ENCODE measurements around the gene PDGFB.

PDGFB gene

GRCh38 chr22:39175353-39176142 is 69.2 kb downstream of the PDGFB start:
- peak in 1 of 2 experiments; percentile 57 for DNase-seq (ENCODE audit: low read depth in 1 of 2, low spot score in 1 of 2)
- no peak for TF ChIP-seq JUND (IDR thresholded peaks at IDR 0.05; ENCODE audit: low read depth)
- in situ Hi-C loops (cut with HindIII; ENCODE audit: low pct_unique_long_range_greater_than_20kb, low sequenced_read_pairs), result no loop called here

DNA sequence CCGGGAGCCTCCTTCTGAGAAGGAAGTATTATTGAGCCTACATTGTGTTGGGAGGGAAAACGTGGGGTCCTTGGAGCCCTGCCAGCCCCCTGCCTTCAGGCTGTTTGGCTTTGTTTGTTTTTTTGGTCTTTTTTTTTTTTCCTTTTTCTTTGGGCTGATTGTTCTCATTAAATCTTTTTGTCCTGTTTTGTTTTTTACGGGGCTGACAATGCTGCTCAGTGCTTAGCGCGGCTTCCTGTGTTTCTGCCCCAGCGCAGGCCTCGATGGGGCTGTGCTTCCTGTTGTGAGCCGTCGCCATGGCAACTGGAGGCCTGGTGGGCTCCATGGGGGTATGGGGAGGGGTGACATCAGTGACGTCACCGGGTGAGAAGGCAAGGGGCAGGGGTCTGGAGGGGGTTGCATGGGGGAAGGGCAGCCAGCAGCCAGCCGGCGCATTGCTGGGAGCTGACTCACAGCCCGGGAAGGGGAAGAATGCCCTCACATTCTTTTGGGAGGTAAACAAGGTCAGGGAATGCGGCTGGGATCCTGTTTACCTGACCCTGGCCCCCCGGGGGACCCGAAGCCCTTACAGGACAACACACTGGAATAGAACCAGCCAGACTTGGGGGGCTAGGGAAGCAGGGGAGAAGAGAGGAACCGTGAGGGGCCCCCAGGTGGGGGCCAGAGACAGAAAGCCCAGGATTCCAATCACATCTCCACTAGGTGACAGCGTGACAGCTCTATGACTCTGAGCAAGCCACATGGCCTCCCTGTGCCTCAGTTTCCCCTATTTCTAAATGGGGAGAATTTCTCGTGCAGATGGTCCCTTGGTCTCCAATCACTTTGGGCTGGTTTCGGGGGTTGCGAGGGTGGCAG is 70.1 kb downstream of the PDGFB start:
- DNase-seq (ENCODE audit: low read depth in 1 of 2, low spot score in 1 of 2), result peak in 1 of 2 experiments; percentile 78
- in situ Hi-C loops (cut with HindIII; ENCODE audit: low pct_unique_long_range_greater_than_20kb, low sequenced_read_pairs), result no loop called here
- TF ChIP-seq JUND (IDR thresholded peaks at IDR 0.05; ENCODE audit: low read depth), result peak; percentile 93

DNA sequence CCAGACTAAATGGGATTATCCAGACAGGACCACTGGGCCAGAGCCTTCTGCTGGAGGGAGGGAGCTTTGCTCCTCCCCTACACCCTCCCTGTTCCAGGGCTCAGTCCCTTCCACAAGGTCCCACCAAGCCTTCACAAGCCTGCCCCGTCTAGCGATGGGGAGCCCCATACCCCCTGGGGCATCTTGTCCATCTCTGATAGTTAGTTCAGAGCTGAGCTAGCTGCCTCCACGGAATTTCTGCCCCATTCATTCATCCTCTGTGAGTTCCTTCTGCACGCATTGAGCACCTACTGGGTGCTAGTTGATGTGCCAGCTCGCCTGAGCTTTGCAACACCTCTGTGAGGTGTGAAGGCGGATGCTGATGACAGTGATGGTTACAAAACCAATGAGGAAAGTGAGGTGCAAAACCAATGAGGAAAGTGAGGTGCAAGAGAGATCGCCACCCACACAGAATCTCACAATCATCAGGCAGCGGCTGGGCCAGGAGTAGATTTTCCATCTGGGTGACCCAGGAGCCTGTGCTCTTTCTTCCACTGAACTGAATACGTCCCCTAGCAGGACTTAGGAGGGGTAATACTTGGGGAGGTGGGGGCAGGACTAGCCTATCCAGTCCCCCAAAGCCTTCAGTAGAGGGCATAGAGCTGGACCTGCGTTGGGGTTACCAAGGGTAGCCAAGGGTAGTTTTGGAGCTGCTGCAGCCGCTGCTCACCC is 70.8 kb downstream of the PDGFB start:
- no peak for TF ChIP-seq JUND (IDR thresholded peaks at IDR 0.05; ENCODE audit: low read depth)
- in situ Hi-C loops (cut with HindIII; ENCODE audit: low pct_unique_long_range_greater_than_20kb, low sequenced_read_pairs), result no loop called here

More for the DNA sequence above, 70.8 kb downstream of the PDGFB start:
- no peak for DNase-seq (ENCODE audit: low read depth in 1 of 2, low spot score in 1 of 2)

All from T47D (cell line).